Epidermal melanocyte (primary cell): ENCODE measurements around the gene CCDC106.

Experiments
- DNase-seq: peaks from one replicate; pipeline ENCODE4 v3.0.0; 2011; ENCODE audit warnings: low spot score; ENCODE audit not compliant: insufficient read length

Gene CCDC106

DNA sequence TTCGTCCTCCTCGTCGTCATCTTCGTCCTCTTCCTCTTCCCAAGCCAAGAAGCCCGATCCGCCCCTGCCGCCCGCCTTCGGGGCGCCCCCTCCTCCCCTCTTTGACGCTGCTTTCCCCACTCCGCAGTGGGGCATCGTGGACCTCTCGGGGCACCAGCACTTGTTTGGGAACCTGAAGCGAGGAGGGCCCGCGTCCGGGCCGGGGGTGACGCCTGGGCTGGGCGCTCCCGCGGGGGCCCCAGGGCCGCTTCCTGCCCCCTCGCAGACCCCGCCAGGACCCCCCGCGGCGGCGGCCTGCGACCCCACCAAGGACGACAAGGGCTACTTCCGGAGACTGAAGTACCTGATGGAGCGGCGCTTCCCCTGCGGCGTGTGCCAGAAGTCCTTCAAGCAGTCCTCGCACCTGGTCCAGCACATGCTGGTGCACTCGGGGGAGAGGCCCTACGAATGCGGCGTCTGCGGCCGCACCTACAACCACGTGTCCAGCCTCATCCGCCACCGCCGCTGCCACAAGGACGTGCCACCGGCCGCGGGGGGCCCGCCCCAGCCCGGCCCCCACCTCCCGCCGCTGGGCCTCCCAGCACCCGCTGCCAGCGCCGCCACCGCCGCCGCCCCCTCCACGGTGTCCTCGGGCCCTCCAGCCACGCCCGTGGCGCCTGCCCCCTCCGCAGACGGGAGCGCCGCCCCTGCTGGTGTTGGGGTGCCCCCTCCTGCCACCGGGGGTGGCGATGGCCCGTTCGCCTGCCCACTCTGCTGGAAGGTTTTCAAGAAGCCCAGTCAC lies 33.9 kb upstream of the CCDC106 start:
- no peak for DNase-seq

- no peak for DNase-seq
Observed at GRCh38 chr19:55614711-55615542, 33.1 kb upstream of the CCDC106 start.

DNA sequence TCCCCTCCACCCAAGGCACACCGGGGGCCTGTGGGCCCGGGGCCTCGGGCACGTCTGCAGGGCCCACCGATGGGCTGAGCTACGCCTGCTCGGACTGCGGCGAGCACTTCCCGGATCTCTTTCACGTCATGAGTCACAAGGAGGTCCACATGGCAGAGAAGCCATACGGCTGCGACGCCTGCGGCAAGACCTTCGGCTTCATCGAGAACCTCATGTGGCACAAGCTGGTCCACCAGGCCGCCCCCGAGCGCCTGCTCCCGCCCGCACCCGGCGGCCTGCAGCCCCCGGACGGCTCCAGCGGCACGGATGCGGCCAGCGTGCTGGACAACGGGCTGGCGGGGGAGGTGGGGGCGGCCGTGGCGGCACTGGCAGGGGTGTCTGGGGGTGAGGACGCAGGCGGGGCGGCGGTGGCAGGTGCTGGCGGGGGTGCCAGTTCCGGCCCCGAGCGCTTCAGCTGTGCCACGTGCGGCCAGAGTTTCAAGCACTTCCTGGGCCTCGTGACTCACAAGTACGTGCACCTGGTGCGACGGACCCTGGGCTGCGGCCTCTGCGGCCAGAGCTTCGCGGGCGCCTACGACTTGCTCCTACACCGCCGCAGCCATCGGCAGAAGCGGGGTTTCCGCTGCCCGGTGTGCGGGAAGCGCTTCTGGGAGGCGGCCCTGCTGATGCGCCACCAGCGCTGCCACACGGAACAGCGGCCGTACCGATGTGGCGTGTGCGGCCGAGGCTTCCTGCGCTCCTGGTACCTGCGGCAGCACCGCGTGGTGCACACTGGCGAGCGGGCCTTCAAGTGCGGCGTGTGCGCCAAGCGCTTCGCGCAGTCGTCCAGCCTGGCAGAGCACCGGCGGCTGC lies 32.2 kb upstream of the CCDC106 start:
- DNase-seq: no peak

DNA sequence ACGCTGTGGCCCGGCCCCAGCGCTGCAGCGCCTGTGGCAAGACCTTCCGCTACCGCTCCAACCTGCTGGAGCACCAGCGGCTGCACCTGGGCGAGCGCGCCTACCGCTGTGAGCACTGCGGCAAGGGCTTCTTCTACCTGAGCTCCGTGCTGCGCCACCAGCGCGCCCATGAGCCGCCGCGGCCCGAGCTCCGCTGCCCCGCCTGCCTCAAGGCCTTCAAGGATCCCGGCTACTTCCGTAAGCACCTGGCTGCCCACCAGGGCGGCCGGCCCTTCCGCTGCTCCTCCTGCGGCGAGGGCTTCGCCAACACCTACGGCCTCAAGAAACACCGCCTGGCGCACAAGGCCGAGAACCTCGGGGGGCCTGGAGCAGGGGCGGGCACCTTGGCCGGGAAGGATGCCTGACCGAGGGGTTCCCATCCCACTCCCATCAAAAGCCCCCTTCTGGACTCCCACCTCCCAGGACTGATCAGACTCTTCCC lies 31.6 kb upstream of the CCDC106 start:
- DNase-seq: no peak

DNA sequence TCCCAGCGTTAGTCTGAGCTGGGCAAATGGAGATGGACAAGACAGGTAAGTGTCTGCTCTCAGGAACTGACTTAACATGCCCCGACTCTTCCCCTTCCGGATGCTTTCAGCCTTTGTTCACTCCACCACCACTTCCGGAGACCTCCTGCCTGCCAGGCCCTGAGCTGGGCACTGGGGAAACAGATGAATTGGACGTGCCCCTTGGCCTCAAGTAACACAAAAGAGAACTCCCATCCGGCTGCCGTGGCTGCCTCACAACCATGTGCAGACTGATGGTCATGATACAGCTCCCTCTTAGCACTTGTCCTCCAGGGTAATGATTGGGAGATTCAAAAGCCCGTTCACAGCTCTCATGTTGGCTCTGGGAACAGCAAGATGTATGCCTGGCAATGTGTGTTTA lies 30.6 kb upstream of the CCDC106 start:
- DNase-seq: no peak

DNA sequence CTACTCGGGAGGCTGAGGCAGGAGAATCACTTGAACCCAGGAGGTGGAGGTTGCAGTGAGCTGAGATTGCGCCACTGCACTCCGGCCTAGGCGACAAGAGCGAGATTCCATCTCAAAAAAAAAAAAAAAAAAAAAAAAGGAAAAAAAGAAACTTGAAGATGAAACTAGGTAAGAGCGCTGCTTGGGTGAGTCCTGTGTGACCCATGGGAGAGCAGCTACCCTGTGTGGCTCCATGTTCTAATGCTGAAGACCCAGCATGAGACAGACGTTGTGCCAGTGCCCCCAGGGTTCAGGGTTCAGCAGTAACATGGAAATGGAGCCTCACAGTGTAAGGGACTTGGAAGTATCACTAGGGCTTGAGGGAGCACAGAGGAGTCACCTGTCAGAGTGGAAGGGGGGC lies 29.6 kb upstream of the CCDC106 start:
- no peak for DNase-seq

DNA sequence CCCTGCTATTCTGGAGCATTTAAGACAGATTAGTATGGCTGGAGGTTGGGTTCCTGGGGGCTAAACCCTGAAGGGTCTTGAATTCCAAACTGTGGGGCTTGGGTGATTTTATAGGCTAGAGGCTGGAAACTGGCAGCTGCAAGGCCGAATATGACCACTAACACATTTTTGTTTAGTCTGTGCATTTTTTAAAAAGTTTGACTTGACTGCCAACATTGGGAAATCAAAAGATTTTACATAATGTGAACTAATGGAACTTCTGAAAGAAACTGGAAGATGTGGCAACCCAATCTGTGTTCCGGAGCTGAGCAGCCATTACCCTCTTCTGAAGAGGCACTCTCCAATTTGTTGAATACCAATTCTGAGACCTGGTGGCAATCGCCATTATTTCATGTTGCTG lies 28.7 kb upstream of the CCDC106 start:
- peak; percentile 33 for DNase-seq

- no peak for DNase-seq
Observed at GRCh38 chr19:55620410-55621204, 27.4 kb upstream of the CCDC106 start.

- no peak for DNase-seq
Observed at GRCh38 chr19:55621205-55621672, 26.8 kb upstream of the CCDC106 start.

GRCh38 chr19:55621673-55622231 lies 26.3 kb upstream of the CCDC106 start:
- no peak for DNase-seq

GRCh38 chr19:55622242-55622969 lies 25.6 kb upstream of the CCDC106 start:
- no peak for DNase-seq

DNA sequence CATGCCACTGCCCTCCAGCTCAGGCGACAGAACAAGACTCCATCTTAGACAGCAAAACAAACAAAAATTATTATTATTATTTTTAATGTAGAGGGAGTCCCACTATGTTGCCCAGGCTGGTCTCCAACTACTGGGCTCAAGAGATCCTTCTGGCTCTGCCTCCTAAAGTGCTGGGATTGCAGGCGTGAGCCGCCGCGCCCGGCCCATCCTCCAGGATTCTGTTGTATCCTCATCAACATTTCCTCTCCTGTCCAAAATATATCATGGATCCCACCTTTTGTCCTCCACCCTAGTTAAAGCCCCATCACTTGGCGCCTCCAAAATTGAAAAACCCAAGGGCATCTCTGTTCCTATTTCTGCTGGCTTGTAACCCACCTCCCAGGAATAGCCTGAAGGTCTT lies 24.9 kb upstream of the CCDC106 start:
- DNase-seq: no peak

- DNase-seq: peak; percentile 16
Observed at GRCh38 chr19:55623561-55623960, 24.5 kb upstream of the CCDC106 start.

DNA sequence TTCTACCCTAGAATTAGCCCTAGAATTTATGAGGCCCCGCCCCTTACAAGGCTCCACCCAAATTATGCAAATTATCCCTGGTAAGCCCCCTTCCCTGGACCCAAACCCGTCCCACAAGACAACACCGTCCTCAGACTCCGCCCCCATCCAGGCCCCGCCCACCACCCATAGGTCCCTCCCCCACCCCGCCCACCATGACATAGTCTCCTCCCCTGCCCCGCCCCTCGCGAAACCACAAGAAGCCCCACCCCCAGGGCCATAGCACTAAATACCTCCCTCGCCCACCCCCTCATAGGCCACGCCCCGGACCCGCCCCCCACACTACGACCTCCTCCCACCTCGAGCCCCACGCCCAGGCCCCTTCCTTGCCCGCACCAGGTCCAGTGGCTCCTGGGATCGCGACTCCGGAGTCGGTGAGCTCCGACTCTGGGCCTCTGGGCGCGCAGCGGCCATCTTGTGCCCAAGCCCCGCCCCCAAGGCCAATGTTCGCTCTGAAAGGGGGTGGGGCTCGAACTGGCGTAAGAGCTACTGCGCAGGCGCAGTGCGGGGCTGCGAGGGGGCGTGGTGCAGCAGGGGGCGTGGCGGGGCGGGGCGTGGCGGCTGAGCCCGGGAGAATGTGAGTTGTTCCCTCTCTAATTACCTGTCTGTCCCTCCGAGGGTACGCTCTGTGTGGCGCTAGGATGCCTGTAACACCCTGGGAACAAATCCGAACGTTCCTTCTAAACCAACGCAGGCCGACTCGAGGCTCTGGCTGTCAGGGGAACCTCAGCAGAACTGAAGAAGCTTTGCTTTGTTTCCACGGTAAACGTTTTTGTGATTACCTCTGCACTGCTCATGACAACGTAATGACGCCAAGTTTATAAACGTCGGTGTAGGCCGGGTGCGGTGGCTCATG lies 23.7 kb upstream of the CCDC106 start, which contains the start of gene ZNF784:
ZNF784 (minus strand) TSS at position 458 of the 895 bp plus-strand sequence; CDS start at position 453, 5 bp downstream.
- DNase-seq: peak; percentile 96

- no peak for DNase-seq
Observed at GRCh38 chr19:55625004-55625326, 23.0 kb upstream of the CCDC106 start.

GRCh38 chr19:55626350-55626749 lies 21.7 kb upstream of the CCDC106 start:
- no peak for DNase-seq

DNA sequence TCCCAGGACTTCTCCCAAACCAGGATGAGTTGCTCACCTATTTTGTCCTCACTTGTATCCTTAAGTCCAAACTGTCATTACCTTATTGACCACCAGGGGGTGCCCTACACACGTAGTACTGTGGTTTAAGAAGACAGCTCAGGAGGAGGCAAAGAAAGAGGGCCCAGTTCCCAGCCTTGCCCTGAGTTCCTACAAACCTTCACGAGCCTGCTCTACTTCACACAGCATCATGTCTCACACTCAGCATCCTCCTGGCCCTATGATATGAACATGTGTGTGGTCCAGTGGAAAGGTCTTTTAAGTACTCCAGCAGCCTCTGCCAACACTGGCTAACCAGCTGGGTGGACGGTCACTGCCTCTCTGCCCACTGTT lies 15.6 kb upstream of the CCDC106 start:
- DNase-seq: peak; percentile 76

GRCh38 chr19:55633861-55634260 lies 14.2 kb upstream of the CCDC106 start:
- DNase-seq: no peak

DNA sequence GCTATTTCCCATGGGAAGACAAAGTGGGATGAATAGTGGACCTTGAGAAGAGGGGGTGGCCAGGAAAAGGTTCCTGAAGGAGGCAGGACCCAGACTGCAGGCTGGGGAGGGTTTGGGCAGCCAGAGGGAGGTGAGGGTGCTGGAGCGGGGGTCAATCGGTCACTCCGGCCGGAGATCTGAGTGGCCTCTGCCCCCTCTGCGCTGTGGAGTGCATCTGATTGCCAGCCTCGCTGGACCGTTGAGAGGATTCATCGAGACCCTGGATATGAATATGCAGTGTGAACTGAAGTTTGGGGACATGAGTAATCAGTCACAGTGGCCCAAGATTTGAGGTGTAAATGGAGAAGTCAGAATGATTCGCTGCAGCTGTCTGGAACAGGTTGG lies 12.7 kb upstream of the CCDC106 start:
- DNase-seq: no peak
